ENCODE measurements around the gene DEPDC5.
"Not testable (repeated sequence)": the region's sequence is repeated elsewhere in the genome, so short reads cannot be mapped to it uniquely, and the experiment has no call there.

DEPDC5 gene

GRCh38 chr22:31749636-31750364 is 4.0 kb upstream of the DEPDC5 start, which contains the start of gene PRR14L:
TSS of gene PRR14L (minus strand) at chr22:31750132. CDS start at chr22:31738860, 11,272 bp downstream.
- DNase-seq: peak; percentile 38

- no peak for DNase-seq
These were observed 3.2 kb upstream of the DEPDC5 start for GRCh38 chr22:31750365-31751284.

- no peak for DNase-seq
These were observed 1.5 kb upstream of the DEPDC5 start for GRCh38 chr22:31752096-31752847.

GRCh38 chr22:31753005-31753633 is 700 bp upstream of the DEPDC5 start:
- DNase-seq: no peak

- no peak for DNase-seq
These were observed 994 bp downstream of the DEPDC5 start for GRCh38 chr22:31754813-31755212.

GRCh38 chr22:31757265-31757664 is 3.4 kb downstream of the DEPDC5 start:
- no peak for DNase-seq

- not testable (repeated sequence) for DNase-seq
These were observed 5.0 kb downstream of the DEPDC5 start for GRCh38 chr22:31758860-31759259.

GRCh38 chr22:31764785-31765184 is 11.0 kb downstream of the DEPDC5 start:
- DNase-seq: no peak

GRCh38 chr22:31768422-31769059 is 14.7 kb downstream of the DEPDC5 start:
- DNase-seq: no peak

GRCh38 chr22:31773416-31773815 is 19.6 kb downstream of the DEPDC5 start:
- DNase-seq: no peak

GRCh38 chr22:31776231-31776630 is 22.4 kb downstream of the DEPDC5 start:
- DNase-seq: no peak

- no peak for DNase-seq
These were observed 36.0 kb downstream of the DEPDC5 start for GRCh38 chr22:31789803-31790202.

- no peak for DNase-seq
These were observed 36.4 kb downstream of the DEPDC5 start for GRCh38 chr22:31790240-31790639.

GRCh38 chr22:31799358-31799757 is 45.5 kb downstream of the DEPDC5 start:
- DNase-seq: not testable (repeated sequence)

- DNase-seq: no peak
These were observed 46.2 kb downstream of the DEPDC5 start for GRCh38 chr22:31800065-31800464.

- not testable (repeated sequence) for DNase-seq
These were observed 47.0 kb downstream of the DEPDC5 start for GRCh38 chr22:31800861-31801260.

- no peak for DNase-seq
These were observed 48.8 kb downstream of the DEPDC5 start for GRCh38 chr22:31802575-31802974.

GRCh38 chr22:31806751-31807150 is 52.9 kb downstream of the DEPDC5 start:
- DNase-seq: no peak

- DNase-seq: peak; percentile 16
These were observed 59.3 kb downstream of the DEPDC5 start for GRCh38 chr22:31812977-31813605.

GRCh38 chr22:31813898-31814297 is 60.1 kb downstream of the DEPDC5 start:
- DNase-seq: not testable (repeated sequence)

- no peak for DNase-seq
These were observed 61.1 kb downstream of the DEPDC5 start for GRCh38 chr22:31814942-31815341.
